K562 (cell line): Measurements from ENCODE around the gene OTUD1.

Source experiments
- KAT7 ChIP-seq: sonication (generic); formaldehyde crosslinking; IDR thresholded peaks from 2 replicates; pipeline ENCODE4 v1.8.0; 2022; ENCODE audit warnings: missing genetic modification reagents, mild to moderate bottlenecking, borderline replicate concordance
- KLF6 ChIP-seq: fragments of 250-450 bp; sonication (Bioruptor Pico); IDR thresholded peaks from 2 replicates; pipeline ENCODE4 v1.4.0; 2020; ENCODE audit warnings: mild to moderate bottlenecking, moderate library complexity, borderline replicate concordance
- MAFG ChIP-seq: fragments of 450-650 bp; conservative IDR thresholded peaks from 2 replicates; pipeline ENCODE4 v1.6.1; 2016; ENCODE audit warnings: missing genetic modification characterization, missing compliant biosample characterization
- MYC ChIP-seq, 2 experiments: fragments of 250-450 bp in 1 of 2; sonication (Bioruptor Pico) in 1 of 2; IDR thresholded peaks; 2 replicates each; pipeline versions ENCODE4 v1.5.1 to v1.6.1; 2012 to 2021; ENCODE audit warnings: low read depth in 2 of 2, borderline replicate concordance in 1 of 2, improper control_type of control experiment in 1 of 2, low read length in 1 of 2, mild to moderate bottlenecking in 1 of 2, moderate library complexity in 1 of 2
- TAF1 ChIP-seq: IDR thresholded peaks from 2 replicates; pipeline ENCODE4 v1.6.1; 2011; ENCODE audit warnings: mild to moderate bottlenecking, low read length, moderate library complexity; ENCODE audit not compliant: insufficient read depth, control insufficient read depth, severe bottlenecking; ENCODE audit errors: extremely low read depth
- U2AF1 ChIP-seq: fragments of 200-400 bp; formaldehyde crosslinking; optimal IDR thresholded peaks from 2 replicates; pipeline ENCODE3; 2017; ENCODE audit warnings: mild to moderate bottlenecking, low read depth, low read length, moderate library complexity
- TF ChIP-seq, protein P1 (sequence below), 3 experiments: IDR thresholded peaks in 2 of 3; conservative IDR thresholded peaks in 1 of 3; 2 replicates each; pipeline ENCODE4 v1.5.1; 2011 to 2012; ENCODE audit warnings: low read length in 3 of 3, mild to moderate bottlenecking in 3 of 3, control low read depth in 2 of 3, improper control_type of control experiment in 1 of 3, inconsistent platforms in 1 of 3, low read depth in 1 of 3, mixed read lengths in 1 of 3, moderate library complexity in 1 of 3; ENCODE audit not compliant: insufficient read depth in 2 of 3
- TF ChIP-seq, protein P2 (sequence below): IDR thresholded peaks from 2 replicates; pipeline ENCODE4 v1.6.1; 2012; ENCODE audit warnings: low read depth, low read length, improper control_type of control experiment, borderline replicate concordance
- TF ChIP-seq, protein P3 (sequence below), 2 experiments: IDR thresholded peaks; 2 replicates each; pipeline ENCODE4 v1.6.1; 2012; ENCODE audit warnings: improper control_type of control experiment in 2 of 2, low read depth in 2 of 2, low read length in 2 of 2, borderline replicate concordance in 1 of 2

DNA sequence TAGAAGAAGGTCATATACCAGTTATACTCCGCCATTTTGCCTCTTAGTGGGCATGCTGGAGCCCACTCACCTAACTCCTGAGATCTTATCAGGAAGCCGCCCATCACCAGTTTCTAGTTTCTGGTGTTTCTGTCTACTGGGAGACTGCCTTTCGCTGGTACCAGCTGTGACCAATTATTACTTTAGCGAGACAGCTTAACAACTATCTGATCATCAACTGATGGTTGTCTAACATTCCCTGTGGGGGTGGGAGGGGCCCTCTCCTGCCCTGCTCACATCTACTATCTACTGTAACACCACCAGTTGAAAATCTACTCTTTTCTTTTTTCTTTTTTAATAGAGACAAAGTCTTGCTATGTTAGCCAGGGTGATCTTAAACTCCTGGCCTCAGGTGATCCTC, 48.1 kb upstream of the OTUD1 start:
- no peak for TF ChIP-seq KAT7 (CRISPR knock-in tag)
- TF ChIP-seq MYC (IDR thresholded peaks at IDR 0.05; ENCODE audit: low read depth, low read length), result no peak
- no peak for TF ChIP-seq MYC (CRISPR knock-in tag; IDR thresholded peaks at IDR 0.05; ENCODE audit: borderline replicate concordance, low read depth)
- no peak for TF ChIP-seq MAFG
- TF ChIP-seq U2AF1, result no peak
- TF ChIP-seq, protein P1, sequence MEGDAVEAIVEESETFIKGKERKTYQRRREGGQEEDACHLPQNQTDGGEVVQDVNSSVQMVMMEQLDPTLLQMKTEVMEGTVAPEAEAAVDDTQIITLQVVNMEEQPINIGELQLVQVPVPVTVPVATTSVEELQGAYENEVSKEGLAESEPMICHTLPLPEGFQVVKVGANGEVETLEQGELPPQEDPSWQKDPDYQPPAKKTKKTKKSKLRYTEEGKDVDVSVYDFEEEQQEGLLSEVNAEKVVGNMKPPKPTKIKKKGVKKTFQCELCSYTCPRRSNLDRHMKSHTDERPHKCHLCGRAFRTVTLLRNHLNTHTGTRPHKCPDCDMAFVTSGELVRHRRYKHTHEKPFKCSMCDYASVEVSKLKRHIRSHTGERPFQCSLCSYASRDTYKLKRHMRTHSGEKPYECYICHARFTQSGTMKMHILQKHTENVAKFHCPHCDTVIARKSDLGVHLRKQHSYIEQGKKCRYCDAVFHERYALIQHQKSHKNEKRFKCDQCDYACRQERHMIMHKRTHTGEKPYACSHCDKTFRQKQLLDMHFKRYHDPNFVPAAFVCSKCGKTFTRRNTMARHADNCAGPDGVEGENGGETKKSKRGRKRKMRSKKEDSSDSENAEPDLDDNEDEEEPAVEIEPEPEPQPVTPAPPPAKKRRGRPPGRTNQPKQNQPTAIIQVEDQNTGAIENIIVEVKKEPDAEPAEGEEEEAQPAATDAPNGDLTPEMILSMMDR (IDR thresholded peaks at IDR 0.05 in 2 of 3, conservative IDR thresholded peaks at IDR 0.05 in 1 of 3; ENCODE audit: insufficient read depth in 2 of 3, low read depth in 1 of 3, low read length in 3 of 3), result no peak
- TF ChIP-seq TAF1, result no peak
- no peak for TF ChIP-seq KLF6
- TF ChIP-seq, protein P2, sequence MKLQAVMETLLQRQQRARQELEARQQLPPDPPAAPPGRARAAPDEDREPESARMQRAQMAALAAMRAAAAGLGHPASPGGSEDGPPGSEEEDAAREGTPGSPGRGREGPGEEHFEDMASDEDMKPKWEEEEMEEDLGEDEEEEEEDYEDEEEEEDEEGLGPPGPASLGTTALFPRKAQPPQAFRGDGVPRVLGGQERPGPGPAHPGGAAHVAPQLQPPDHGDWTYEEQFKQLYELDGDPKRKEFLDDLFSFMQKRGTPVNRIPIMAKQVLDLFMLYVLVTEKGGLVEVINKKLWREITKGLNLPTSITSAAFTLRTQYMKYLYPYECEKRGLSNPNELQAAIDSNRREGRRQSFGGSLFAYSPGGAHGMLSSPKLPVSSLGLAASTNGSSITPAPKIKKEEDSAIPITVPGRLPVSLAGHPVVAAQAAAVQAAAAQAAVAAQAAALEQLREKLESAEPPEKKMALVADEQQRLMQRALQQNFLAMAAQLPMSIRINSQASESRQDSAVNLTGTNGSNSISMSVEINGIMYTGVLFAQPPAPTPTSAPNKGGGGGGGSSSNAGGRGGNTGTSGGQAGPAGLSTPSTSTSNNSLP, result no peak
- TF ChIP-seq, protein P3, sequence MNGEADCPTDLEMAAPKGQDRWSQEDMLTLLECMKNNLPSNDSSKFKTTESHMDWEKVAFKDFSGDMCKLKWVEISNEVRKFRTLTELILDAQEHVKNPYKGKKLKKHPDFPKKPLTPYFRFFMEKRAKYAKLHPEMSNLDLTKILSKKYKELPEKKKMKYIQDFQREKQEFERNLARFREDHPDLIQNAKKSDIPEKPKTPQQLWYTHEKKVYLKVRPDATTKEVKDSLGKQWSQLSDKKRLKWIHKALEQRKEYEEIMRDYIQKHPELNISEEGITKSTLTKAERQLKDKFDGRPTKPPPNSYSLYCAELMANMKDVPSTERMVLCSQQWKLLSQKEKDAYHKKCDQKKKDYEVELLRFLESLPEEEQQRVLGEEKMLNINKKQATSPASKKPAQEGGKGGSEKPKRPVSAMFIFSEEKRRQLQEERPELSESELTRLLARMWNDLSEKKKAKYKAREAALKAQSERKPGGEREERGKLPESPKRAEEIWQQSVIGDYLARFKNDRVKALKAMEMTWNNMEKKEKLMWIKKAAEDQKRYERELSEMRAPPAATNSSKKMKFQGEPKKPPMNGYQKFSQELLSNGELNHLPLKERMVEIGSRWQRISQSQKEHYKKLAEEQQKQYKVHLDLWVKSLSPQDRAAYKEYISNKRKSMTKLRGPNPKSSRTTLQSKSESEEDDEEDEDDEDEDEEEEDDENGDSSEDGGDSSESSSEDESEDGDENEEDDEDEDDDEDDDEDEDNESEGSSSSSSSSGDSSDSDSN (IDR thresholded peaks at IDR 0.05; ENCODE audit: borderline replicate concordance in 1 of 2, low read depth in 2 of 2, low read length in 2 of 2), result no peak
